Right lung (tissue), 5 donors: Measurements from ENCODE around the gene SCNN1B. TPM values are rescaled to one million over a fixed set of nuclear protein-coding genes. Genes with fewer than 3 reads are reported as not detected.
"Not testable (repeated sequence)": the region's sequence is repeated elsewhere in the genome, so short reads cannot be mapped to it uniquely, and the experiment has no call there.

Experiments
- DNase-seq, 2 donors: peaks; one replicate each; pipeline ENCODE4 v3.0.0-alpha.2; 2013
- polyA plus RNA-seq, 5 donors: library from polyadenylated mRNA; unstranded; fragments of 120-200 nt; gene quantifications; one replicate each; pipeline versions ENCODE4 v1.2.1 to v1.2.3, GENCODE V29; 2013; ENCODE audit warnings: inconsistent platforms in 1 of 5, low replicate concordance in 1 of 5; ENCODE audit not compliant: insufficient read length in 5 of 5, insufficient read depth in 1 of 5

Gene SCNN1B
- polyA plus RNA-seq, 5 donors: 2.3 to 4.9 (median 2.7) TPM

DNA sequence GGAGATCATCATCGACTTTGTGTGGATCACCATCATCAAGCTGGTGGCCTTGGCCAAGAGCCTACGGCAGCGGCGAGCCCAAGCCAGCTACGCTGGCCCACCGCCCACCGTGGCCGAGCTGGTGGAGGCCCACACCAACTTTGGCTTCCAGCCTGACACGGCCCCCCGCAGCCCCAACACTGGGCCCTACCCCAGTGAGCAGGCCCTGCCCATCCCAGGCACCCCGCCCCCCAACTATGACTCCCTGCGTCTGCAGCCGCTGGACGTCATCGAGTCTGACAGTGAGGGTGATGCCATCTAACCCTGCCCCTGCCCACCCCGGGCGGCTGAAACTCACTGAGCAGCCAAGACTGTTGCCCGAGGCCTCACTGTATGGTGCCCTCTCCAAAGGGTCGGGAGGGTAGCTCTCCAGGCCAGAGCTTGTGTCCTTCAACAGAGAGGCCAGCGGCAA lies 78.4 kb downstream of the SCNN1B start:
- no peak for DNase-seq

DNA sequence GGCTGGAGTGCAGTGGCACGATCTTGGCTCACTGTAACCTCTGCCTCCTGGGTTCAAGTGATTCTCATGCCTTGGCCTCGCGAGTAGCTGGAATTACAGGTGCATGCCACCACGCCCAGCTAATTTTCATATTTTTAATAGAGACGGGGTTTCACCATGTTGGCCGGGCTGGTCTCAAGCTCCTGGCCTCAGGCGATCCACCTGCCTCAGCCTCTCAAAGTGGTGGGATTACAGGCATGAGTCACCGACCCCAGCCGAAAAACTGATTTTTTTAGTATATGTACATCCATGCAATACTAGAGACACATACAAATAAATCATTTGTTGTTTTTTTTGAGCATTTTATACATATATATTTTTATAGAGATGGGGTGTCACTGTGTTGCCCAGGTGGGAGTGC lies 79.6 kb downstream of the SCNN1B start:
- not testable (repeated sequence) for DNase-seq

DNA sequence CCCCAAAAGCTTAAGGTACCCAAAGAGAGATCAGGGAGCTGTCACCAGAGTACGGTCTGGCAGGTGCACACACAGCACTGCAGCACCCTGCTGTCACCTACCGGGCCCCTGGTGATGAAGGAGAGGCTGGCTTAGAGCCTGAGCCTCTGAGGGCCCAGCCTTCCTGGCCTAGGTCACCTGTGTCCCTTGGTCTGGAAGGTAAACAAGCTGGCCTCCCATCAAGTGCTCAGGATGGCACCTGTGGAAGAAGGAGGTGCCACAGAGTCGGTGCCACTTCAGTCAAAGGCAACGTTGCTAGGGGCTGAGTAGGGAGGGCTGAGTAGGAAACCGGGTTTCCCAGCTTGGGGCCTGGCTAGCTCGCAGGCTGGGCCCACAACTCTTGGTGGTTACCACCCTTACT lies 80.2 kb downstream of the SCNN1B start:
- no peak for DNase-seq

DNA sequence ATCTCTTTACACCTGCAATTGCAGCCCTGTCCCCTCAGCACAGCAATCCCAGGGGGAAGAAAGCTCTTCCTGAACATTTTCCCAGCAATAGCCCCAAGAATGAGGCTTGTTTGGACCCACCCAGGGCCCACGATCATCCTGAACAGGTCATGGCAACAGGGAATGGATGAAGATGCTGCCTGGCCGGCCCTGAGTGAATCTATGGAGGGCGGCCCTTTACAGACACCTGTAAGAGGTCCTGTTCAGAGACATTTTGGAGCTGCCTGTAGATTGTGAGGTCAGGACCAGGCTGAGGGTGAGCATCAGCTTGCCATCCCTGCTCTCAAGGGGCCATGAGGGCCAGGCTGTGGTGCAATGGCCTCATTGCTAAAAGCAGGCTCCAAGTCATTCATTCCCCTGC lies 81.8 kb downstream of the SCNN1B start:
- DNase-seq: no peak

DNA sequence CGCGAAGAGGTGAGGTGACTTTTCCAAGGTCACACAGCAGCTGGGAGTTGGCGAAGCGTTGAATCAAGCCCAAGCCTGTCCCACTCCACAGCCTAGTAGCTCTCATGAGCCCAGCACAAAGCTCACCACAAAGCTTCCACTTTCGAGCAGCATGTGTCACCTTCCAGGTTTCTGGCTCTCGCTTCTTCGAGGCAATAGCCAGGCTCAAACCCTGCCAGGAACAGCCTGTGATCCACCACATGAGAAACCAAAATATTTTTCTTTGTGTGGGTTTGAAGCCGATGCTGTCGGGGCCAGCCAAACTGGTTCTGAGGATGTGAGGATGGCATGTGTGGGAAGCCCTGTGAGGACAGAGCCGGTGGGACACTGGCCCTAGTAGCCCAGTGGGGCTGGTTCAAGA lies 82.8 kb downstream of the SCNN1B start:
- no peak for DNase-seq

DNA sequence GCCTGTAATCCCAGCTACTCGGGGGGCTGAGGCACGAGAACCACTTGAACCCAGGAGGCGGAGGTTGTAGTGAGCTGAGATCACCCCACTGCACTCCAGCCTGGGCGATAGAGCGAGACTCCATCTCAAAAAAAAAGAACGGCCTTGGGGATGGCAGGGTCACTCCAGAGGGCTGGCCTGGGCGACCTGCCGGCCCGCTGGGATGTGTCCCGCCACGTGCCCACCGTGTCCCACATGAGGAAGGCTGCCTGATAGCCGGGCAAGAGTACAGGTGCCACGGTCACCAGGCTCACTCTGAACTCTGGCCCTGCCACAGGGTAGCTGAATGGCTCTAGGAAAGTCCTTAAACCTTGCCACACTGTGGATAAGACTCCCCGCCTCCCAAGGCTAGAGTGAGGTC lies 83.3 kb downstream of the SCNN1B start:
- DNase-seq: no peak

DNA sequence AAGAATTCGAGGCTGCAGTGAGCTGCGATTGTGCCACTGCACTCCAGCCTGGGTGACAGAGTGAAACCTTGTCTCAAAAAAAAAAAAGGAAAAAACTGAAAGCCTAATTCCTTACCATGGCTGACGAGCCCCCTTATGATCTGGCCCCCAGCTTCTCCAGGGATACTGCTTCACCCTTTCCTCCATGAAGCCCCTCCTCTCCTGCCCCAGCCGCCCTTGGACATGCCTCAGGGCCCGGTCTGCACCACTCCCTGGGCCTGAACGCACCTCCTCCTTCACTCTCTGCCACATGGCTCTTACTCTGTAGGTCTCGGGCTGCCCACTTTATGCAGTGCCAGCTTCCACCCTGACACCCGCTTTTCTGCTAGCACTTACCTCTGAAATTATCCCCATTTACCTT lies 85.6 kb downstream of the SCNN1B start:
- no peak for DNase-seq

DNA sequence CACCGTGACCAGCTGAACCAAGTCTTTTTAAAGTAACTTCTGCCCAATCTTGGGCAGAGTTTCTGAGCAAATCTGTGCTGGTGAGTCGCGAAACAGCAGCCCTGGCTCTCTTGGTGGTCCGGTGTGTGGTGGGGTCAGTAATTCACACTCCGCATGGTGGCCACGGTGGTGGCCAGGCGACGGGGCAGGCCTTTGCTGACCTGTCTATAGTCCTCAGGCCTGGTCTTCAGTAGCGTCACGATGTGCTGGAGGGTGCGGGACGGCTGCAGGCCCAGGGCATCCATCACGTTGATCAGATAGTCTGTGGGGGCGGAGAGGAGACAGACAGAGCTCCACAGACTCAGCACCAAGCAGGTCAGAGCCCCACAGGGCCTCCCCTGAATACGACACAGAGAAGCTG lies 86.7 kb downstream of the SCNN1B start:
- DNase-seq: no peak

DNA sequence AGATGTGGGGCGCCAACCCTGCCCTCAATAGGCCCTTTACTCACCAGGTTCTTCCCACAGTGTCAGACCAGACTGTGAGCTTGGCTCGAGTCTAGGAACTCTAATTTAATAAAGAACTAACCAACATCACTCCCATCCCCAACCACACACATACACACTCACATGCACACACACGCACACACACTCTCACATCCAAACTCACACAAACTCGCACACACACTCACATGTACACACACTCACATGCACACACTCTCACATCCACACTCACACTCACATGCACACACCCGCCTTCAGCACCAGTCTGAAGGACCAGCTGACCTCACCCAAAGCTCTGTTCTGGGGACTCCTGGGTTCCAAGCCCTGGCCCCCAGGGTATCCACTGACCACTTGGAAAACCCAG lies 87.1 kb downstream of the SCNN1B start:
- no peak for DNase-seq

DNA sequence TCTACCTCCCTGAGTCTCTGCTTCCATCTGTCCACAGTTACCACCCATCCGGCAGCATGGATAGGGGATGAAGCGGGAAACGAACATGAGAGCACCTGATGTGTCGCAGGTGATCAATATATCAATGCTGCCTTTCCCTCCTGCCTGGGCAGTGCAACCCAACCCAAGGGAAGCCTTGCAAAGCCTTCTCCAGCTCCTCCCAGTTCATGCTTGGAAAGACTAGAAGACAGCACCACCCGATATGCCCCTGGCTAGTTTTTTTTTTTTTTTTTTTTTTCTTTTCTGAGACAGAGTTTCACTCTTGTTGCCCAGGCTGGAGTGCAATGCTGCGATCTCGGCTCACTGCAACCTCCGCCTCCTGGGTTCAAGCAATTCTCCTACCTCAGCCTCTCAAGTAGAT lies 87.8 kb downstream of the SCNN1B start:
- DNase-seq: not testable (repeated sequence)

DNA sequence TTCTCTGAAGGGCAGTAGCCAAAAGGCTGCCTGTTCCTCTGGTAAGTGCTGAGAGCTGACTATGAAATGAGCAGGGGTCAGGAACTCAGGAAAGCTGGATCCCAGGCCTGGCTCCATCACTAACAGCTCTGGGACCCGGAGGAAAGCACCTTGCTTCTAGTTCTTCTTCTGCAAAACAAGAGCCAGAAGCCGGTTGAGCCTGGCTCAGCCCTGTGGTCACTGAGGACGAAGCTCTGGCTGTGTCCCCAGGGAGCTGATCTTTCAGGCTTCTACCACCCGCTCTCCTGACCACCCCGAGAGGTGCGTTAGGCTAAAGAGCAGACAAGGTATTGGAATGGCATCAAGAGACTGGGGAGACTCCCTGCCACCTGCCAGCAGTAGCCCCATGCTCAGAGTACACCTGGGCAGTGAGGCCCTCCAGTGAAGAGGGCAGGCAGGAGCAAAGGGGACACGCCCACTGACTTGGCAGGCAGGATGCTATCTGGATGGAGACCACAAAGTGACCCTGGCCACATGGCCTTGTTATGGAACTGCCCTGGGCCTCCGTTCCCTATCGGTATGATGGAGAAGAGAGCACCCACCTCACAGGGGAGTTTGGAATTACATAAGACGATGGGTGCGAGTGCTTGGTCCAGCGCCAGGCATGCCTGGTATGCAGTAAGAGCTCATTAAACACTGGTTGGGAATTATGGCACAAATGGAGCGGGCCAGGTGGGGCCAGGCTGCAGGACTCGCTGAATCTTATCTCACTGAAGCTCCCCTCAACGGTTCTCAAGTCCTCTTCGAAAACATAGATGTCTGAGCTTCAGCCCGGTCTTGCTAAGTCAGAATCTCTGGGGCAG lies 89.5 kb downstream of the SCNN1B start:
- DNase-seq: no peak

DNA sequence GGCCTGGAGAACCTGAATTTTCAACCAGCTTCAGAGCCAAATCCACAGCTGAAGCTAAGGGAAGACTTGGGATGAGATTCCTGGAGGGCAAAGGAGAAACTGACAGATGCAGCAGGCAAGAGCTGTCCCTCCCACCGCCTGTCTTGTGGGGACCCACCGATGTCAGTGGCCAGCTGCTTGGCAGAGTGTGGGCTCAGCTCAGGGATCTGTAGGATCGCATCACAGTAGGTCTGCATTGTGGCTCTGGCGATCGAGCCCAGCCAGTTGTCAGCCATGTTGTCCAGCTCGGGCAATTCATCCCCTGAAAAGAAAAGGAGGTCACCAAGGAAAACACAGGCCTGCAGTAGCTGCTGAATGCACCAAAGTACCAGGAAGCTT lies 90.1 kb downstream of the SCNN1B start:
- DNase-seq: no peak

DNA sequence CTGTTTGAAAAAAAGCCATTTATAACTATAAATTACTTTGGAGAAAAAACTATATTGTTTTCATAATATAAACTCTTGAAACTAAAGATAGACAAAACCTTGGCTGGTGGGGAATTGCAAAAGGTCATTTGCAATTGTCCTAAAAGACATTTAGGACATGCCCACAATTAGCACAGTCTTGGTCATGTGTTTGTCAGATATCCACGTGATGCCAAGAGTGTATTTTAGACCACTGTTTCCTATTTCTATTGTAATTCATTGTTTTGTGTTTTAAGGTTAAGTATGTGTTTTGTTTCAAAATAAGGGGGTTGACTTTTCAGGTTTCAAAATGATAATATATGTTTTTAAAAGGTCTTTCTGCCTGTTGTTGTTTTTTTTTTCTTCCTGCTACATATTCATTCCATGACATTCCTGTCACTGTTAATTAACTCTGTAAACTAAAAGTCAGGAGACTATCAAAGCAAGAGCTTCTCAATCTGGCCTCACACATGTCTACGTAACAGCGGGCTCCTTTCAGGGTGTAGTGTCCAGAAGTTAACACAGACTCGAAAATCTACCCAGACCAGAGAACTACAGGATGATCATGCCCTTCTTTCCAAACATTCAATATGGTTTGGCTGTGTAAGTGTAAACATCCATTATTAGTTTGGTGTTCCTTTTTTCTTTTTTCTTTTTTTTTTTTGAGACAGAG lies 92.2 kb downstream of the SCNN1B start:
- no peak for DNase-seq

DNA sequence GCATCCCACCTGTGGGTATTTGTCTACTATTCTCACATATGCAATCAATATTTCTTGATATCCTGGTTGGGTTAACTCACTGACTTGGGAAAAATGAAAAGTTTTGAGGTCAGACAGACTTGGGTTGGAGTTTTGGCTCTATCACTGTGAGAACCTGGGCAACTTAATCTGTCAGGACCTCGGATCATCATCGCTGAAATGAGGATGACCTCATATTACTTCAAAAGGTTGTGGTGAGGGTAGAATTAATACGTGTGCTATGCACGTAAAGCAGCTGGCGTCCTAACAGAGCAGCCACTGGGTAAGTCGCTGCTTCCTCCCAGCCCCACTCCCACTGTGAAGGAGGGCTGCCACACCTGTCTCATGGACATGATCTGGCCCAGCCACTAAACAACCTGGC lies 93.6 kb downstream of the SCNN1B start:
- no peak for DNase-seq

DNA sequence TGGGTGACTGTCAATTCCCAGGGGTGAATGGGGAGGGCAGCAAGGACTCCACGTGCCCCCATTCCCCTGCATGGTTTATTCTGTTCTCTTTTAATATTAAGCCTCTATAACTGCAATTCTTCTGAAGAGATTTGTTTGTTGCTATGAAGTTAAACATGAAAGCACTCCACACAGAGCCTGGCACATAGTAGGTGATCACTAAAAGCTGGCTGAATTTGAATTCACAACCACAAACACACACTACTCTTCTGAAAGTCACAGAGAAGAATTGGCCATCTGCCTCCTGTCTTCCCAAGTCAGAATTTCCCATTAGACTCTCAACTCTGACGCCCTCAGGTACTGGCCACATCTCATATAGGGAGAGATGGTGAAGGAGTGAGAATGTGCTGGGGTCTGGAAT lies 95.4 kb downstream of the SCNN1B start:
- DNase-seq: no peak

DNA sequence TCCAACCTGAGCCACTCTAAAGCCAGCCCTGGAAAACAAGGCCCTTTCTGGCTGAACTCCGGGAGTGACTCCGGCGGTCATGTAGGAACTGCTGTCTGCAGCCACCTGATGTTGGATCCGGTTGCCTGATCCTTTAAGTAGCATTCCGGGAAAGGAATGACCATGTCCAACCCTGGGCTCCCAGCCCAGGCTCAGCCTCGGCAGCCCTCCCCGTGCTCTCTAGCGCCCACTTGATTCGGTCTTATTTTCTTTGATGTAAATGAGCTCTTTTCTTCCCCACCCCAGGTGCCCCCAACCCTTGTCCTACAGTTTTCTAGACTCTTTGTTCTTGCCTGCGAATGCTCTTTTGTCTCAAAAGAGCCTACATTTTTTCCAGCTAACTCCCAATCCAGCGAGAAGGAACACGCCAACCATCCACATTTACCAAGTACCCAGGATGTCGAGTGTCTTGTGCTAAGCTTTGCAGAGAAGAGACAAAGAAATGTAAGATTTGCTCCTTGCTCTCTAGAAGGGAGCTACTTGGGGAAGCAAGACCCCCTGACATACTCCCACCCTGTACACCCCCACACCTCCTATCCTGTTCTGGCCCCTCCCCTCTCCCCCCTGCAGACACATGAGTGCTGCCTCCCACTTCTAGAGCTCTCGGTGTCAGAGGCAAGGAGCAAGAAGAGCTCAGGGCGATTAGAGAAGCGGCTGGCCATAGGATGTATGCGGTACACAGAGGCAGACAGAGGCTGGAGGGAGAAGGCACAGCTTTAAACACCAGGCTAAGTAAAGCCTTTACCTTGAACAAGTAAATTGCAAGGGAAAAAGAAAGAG lies 97.1 kb downstream of the SCNN1B start:
- DNase-seq: no peak

DNA sequence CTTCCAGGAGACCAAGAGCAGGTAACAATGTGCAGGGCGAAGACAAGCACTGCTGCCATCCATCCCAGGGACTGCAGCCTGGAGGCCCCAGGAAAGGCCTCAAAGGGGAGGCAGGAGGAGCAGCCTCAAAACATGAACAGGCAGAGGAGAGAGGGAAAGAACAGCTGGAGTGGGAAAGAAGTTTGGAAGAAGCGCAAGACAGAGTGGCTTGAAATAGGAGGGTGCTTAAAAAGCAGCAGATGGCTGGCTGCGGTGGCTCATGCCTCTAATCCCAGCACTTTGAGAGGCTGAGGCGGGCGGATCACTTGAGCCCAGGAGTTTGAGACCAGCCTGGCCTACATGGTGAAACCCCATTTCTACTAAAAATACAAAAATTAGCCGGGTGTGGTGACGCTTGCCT lies 98.3 kb downstream of the SCNN1B start:
- not testable (repeated sequence) for DNase-seq

DNA sequence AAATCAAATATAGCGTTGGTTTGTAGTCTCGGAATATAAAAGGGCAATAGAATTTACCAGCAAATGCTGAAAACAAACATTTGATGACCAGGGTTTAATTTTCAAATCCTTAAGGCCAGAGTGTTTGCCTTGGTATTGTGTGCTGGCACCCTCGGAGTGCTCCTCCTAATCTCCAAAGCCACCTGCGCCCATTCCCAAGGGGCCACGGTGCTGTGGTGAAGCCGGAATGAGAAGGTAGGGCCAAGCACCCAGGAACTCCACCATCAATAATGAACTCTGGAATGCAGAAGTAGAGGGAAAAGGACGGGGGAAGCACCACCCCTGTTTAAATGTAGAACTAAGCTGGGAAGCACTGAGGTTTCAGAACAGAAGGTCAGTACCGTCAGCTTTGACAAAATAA lies 99.0 kb downstream of the SCNN1B start:
- no peak for DNase-seq

DNA sequence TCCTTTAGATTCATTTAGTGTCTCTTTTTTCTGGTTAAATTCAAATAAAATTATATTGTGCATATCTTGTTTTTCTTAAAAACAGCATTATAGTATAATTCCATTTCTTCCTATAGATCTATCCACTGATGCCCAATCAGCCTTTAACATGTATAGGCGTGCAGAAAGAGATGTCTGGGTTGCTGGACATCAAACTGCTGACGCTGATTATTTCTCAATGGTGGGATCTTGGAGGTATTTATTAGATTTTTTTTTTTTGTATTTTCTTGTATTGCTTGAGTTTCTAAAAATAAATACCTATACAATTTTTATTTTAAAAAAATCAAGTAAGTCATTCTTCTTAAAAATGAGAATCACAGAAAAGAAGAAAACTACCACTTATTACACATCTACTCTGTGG lies 100.0 kb downstream of the SCNN1B start:
- no peak for DNase-seq

DNA sequence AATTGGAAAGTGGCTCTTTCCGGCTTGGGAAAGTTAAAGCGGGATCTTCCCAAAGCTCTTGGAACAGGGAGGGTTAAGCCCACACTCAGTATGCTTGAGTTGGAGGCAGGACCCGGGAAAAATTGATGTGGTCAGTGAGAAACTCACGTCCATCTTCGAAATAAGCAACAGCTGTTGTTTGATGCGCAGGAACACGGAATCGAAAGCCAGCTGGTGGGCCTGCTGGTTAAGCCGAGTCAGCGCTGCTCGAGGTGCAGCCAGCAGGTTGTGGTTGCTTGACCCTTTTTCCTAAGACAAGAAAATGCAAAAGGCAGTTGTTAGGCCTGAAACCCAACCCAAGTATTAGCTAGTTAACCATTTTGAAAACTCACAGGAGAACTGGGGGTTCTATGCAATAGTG lies 101.4 kb downstream of the SCNN1B start:
- DNase-seq: no peak

DNA sequence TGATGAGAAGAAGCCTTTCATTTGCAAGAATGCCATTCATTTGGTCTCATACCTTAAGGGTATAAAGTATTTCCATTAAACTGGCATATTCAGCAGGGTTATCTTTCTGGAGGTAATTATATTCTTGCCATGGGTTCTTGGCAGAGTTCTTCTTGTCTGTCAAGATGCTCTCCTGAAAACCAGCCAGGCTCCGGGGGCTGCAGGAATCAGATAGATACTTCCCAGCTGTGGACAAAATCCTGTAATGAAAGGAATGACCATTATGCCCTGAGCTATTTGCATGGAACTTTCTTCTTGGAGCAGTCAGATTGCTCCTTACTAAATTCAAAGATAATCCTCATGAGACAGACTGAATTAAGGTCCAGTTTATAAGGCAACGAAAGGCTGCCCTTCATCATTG lies 103.9 kb downstream of the SCNN1B start:
- DNase-seq: no peak

DNA sequence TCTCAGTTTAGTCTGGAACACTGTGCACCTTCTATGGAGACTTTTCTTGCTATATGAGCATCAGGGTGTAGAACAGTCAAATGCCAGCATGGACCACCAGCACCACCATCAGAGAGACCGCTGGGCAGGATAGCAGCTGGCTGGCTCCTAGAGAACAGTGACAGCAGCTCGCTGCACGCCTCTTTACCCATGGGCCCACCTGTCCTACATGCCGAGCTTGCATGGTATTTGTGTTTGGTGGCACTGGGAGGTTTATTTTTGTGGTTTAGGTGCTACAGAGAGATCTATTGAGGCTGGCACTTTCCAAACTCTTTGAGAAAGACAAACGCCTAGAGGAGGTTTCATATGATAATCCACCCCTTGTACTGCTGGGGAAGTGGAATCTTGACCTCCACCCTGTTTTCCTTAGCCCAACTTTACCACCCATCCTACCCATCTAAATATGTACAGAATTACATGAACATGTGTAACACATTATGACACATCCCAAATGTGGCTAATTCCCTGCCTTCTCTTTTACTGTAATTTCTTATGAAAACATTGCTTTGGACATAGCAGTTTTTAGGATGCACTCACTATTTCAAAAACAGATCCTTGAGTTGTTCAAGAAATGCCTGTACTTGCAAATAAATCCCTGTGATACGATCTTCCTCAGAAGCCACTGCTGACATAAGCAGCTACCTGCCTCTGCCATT lies 104.6 kb downstream of the SCNN1B start:
- no peak for DNase-seq
